Liver (tissue), 9 donors: ENCODE measurements around the gene TFDP2. TPM values are rescaled to one million over a fixed set of nuclear protein-coding genes. Genes with fewer than 3 reads are reported as not detected.

Source experiments
- DNase-seq: peaks from one replicate; pipeline ENCODE4 v3.0.0-alpha.2; 2017; ENCODE audit warnings: low spot score
- H3K27ac ChIP-seq, 2 donors: one replicate each; pipeline ENCODE4 v1.7.0; 2013; ENCODE audit warnings: inconsistent platforms in 2 of 2, low read length in 2 of 2, control low read depth in 1 of 2, low read depth in 1 of 2, mild to moderate bottlenecking in 1 of 2
- H3K27me3 ChIP-seq, 4 donors: one replicate each; pipeline versions ENCODE4 v1.6.1 to v1.7.0; 2013; ENCODE audit warnings: low read length in 3 of 4, inconsistent platforms in 1 of 4, mild to moderate bottlenecking in 1 of 4, moderate library complexity in 1 of 4; ENCODE audit not compliant: control insufficient read depth in 4 of 4, insufficient read depth in 4 of 4
- H3K36me3 ChIP-seq, 4 donors: one replicate each; pipeline versions ENCODE4 v1.6.1 to v1.7.0; 2013; ENCODE audit warnings: low read length in 3 of 4, mild to moderate bottlenecking in 3 of 4, low read depth in 1 of 4, moderate library complexity in 1 of 4; ENCODE audit not compliant: control insufficient read depth in 4 of 4, insufficient read depth in 3 of 4
- H3K4me1 ChIP-seq, 4 donors: one replicate each; pipeline versions ENCODE4 v1.6.1 to v1.7.0; 2013; ENCODE audit warnings: low read length in 3 of 4, mild to moderate bottlenecking in 3 of 4, moderate library complexity in 1 of 4; ENCODE audit not compliant: control insufficient read depth in 4 of 4, insufficient read depth in 4 of 4
- H3K4me3 ChIP-seq, 3 donors: one replicate each; pipeline versions ENCODE4 v1.6.1 to v1.7.0; 2013; ENCODE audit warnings: low read length in 3 of 3, control low read depth in 1 of 3, low read depth in 1 of 3, mild to moderate bottlenecking in 1 of 3
- H3K9ac ChIP-seq, 2 donors: one replicate each; pipeline ENCODE4 v1.7.0; 2013; ENCODE audit warnings: low read length in 2 of 2, mild to moderate bottlenecking in 2 of 2, moderate library complexity in 2 of 2, control low read depth in 1 of 2, low read depth in 1 of 2
- H3K9me3 ChIP-seq, 4 donors: one replicate each; pipeline versions ENCODE4 v1.6.1 to v1.7.0; 2013; ENCODE audit warnings: low read length in 3 of 4; ENCODE audit not compliant: control insufficient read depth in 4 of 4
- ATF3 ChIP-seq: IDR thresholded peaks from 2 replicates; pipeline ENCODE4 v1.6.1; 2016; ENCODE audit warnings: antibody characterized with exemption
- CTCF ChIP-seq: fragments of 150-350 bp; IDR thresholded peaks from 2 replicates; pipeline ENCODE4 v1.5.1; 2017; ENCODE audit warnings: improper control_type of control experiment, low read depth, low read length; ENCODE audit not compliant: missing input control
- FOXA2 ChIP-seq: IDR thresholded peaks from 2 replicates; pipeline ENCODE4 v1.6.1; 2016; ENCODE audit warnings: antibody characterized with exemption
- HNF4G ChIP-seq: IDR thresholded peaks from 2 replicates; pipeline ENCODE4 v1.6.1; 2016; ENCODE audit warnings: antibody characterized with exemption
- JUND ChIP-seq, 2 donors: IDR thresholded peaks; 2 replicates each; pipeline ENCODE4 v1.6.1; 2016; ENCODE audit warnings: antibody characterized with exemption in 2 of 2
- NR2F2 ChIP-seq: IDR thresholded peaks from 2 replicates; pipeline ENCODE4 v1.6.1; 2016; ENCODE audit warnings: antibody characterized with exemption
- REST ChIP-seq: IDR thresholded peaks from 2 replicates; pipeline ENCODE4 v1.6.1; 2016; ENCODE audit warnings: antibody characterized with exemption, mild to moderate bottlenecking
- RXRA ChIP-seq, 2 donors: IDR thresholded peaks; 2 replicates each; pipeline ENCODE4 v1.6.1; 2017 to 2018; ENCODE audit warnings: antibody characterized with exemption in 2 of 2, mild to moderate bottlenecking in 1 of 2
- SP1 ChIP-seq: IDR thresholded peaks from 2 replicates; pipeline ENCODE4 v1.6.1; 2018; ENCODE audit warnings: antibody characterized with exemption, mild to moderate bottlenecking
- WGBS: extraction: QIAGEN DNeasy Blood & Tissue Kit; methylation state at CpG from one replicate; pipeline ENCODE4 v1.1.7; 2013; 5-methylcytosine and 5-hydroxymethylcytosine counted together
- polyA plus RNA-seq, 2 donors: library from polyadenylated mRNA; stranded (reverse) in 1 of 2; unstranded in 1 of 2; fragments of 200-250 nt in 1 of 2; fragments of >200 nt in 1 of 2; fragmentation: Nextera tagmentation in 1 of 2; extraction: Ambion mirVana in 1 of 2; gene quantifications; one replicate each; pipeline versions ENCODE4 v1.2.1 to v1.2.3, GENCODE V29; 2013 to 2015
- total RNA-seq, 2 donors: library from RNA; depleted of rRNA; stranded (reverse); fragments of >200 nt; gene quantifications; one replicate each; pipeline ENCODE4 v1.2.3, GENCODE V29; 2014
- TF ChIP-seq, protein P1 (sequence below): IDR thresholded peaks from 2 replicates; pipeline ENCODE4 v1.6.1; 2016; ENCODE audit warnings: antibody characterized with exemption
- donor health status: healthy.
- donor health status: healthy.
- donor health status: healthy.
- donor health status: healthy.
- donor health status: healthy.

Gene TFDP2
- total and polyA plus RNA-seq, 4 donors: 8.0 to 52.0 (median 29.7) TPM

- no peak for TF ChIP-seq CTCF
- no peak for TF ChIP-seq JUND (IDR thresholded peaks at IDR 0.05)
Observed at GRCh38 chr3:141934354-141934753, 215.0 kb downstream of the TFDP2 start (continued).

DNA sequence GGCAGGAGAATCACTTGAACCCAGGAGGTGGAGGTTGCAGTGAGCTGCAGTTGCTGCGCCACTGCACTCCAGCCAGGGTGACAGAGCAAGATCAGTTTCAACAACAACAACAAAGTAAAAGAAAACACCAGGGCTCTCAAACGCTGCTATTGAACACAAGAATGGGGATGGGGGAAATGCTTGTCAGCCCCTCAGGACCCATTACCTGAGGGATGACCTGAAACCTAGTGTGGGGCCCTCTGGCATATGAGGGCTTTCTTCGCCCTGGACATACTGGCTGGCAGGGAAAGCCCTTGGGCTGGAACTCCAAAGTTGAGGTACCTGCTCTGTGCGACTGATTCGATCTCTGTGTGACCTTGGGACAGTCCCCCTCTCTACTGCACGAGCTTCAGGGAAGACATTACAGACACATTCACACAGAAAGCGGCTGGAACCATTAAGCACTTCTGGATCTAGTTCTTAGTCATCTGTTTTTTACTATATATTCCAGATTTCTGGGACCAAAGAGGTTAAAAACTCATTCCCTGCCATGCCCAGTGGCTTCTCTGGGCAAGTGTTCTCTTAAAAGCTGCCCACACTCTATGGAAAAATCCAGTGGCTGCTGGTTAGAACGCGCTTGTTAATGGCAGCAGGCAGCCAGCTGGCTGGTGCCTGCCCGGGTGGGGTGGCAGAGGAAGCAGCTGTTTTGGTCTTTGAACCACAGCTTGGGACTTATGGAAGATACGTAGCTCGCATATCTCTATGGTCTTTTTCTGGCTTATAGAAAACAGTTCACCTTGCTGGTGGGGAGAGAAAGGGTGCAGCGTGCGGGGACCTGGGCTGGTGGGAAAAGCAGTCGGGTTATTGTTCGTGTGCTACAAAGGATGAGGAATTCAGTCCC, 215.7 kb downstream of the TFDP2 start:
- peaks cover 0 to 2% (median 0%) of the 10 kb centered on the region in 4 donors for H3K36me3 ChIP-seq
- H3K9me3 ChIP-seq: no peaks in the 10 kb centered on the region
- TF ChIP-seq FOXA2: no peak
- TF ChIP-seq, protein P1, sequence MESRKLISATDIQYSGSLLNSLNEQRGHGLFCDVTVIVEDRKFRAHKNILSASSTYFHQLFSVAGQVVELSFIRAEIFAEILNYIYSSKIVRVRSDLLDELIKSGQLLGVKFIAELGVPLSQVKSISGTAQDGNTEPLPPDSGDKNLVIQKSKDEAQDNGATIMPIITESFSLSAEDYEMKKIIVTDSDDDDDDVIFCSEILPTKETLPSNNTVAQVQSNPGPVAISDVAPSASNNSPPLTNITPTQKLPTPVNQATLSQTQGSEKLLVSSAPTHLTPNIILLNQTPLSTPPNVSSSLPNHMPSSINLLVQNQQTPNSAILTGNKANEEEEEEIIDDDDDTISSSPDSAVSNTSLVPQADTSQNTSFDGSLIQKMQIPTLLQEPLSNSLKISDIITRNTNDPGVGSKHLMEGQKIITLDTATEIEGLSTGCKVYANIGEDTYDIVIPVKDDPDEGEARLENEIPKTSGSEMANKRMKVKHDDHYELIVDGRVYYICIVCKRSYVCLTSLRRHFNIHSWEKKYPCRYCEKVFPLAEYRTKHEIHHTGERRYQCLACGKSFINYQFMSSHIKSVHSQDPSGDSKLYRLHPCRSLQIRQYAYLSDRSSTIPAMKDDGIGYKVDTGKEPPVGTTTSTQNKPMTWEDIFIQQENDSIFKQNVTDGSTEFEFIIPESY: no peak
- H3K4me3 ChIP-seq: no peak overlapping the region
- H3K27me3 ChIP-seq: no peaks in the 10 kb centered on the region
- 92% methylated on average over 16 of the region's 16 CpGs for WGBS
- no peak overlapping the region for H3K27ac ChIP-seq
- no peak for DNase-seq
- no peak overlapping the region for H3K9ac ChIP-seq
- no peaks in the 10 kb centered on the region for H3K4me1 ChIP-seq

DNA sequence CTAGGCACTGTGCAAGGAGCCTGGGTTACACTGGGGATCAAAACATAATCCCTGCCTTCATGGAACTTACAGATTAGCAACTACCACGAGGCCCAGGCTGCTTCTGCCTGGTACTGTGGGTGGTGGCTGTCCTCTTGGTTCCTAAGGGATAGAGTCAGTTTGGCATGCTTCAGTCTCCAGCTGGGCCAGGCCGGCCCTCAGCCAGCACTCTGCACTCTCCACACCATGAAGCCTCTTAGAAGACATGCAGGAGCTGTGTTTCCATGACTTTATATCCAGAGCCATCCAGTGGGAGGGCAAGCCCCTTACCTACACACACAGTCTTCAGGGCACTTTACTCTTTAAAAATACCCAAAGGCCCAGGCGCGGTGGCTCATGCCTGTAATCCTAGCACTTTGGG, 218.5 kb downstream of the TFDP2 start:
- Histone ChIP-seq H3K9ac (no peak overlapping the region), H3K9me3 (no peaks in the 10 kb centered on the region), H3K4me1 (no peaks in the 10 kb centered on the region), H3K36me3 (peaks cover 0 to 2% (median 0%) of the 10 kb centered on the region in 4 donors), H3K4me3 (no peak overlapping the region), H3K27me3 (no peaks in the 10 kb centered on the region), H3K27ac (no peak overlapping the region)
- DNase-seq: no peak
- 97% methylated on average over 4 of the region's 4 CpGs for WGBS
- TF ChIP-seq REST (no peak), ATF3 (no peak), SP1 (no peak), NR2F2 (no peak), RXRA (IDR thresholded peaks at IDR 0.05) (no peak), HNF4G (no peak)
- TF ChIP-seq, protein P1: no peak
